ENCODE results near the gene CREB5.
A peak's percentile ranks its signal among the peaks of the same experiment; 100 is the strongest.
"Not testable (repeated sequence)": the region's sequence is repeated elsewhere in the genome, so short reads cannot be mapped to it uniquely, and the experiment has no call there.

CREB5 gene

GRCh38 chr7:28411876-28412662 is at the start of gene CREB5:
Gene CREB5 (plus strand): TSS chr7:28412518. CDS start chr7:28412915, 397 bp downstream.
- DNase-seq (ENCODE audit: low read depth), result no peak

- no peak for DNase-seq (ENCODE audit: low read depth)
Measured at GRCh38 chr7:28362812-28363211, 49.5 kb upstream of the CREB5 start.

- no peak for DNase-seq (ENCODE audit: low read depth)
Measured at GRCh38 chr7:28364082-28364481, 48.2 kb upstream of the CREB5 start.

- no peak for DNase-seq (ENCODE audit: low read depth)
Measured at GRCh38 chr7:28369523-28369922, 42.8 kb upstream of the CREB5 start.

GRCh38 chr7:28371846-28372245 is 40.5 kb upstream of the CREB5 start:
- DNase-seq (ENCODE audit: low read depth), result no peak

- DNase-seq (ENCODE audit: low read depth), result no peak
Measured at GRCh38 chr7:28373990-28374389, 38.3 kb upstream of the CREB5 start.

- no peak for DNase-seq (ENCODE audit: low read depth)
Measured at GRCh38 chr7:28375729-28376128, 36.6 kb upstream of the CREB5 start.

GRCh38 chr7:28376634-28377033 is 35.7 kb upstream of the CREB5 start:
- DNase-seq (ENCODE audit: low read depth), result no peak

GRCh38 chr7:28378574-28379149 is 33.7 kb upstream of the CREB5 start:
- DNase-seq (ENCODE audit: low read depth), result no peak

- no peak for DNase-seq (ENCODE audit: low read depth)
Measured at GRCh38 chr7:28381466-28381865, 30.9 kb upstream of the CREB5 start.

GRCh38 chr7:28382144-28382543 is 30.2 kb upstream of the CREB5 start:
- no peak for DNase-seq (ENCODE audit: low read depth)

GRCh38 chr7:28383975-28384374 is 28.3 kb upstream of the CREB5 start:
- DNase-seq (ENCODE audit: low read depth), result no peak

- no peak for DNase-seq (ENCODE audit: low read depth)
Measured at GRCh38 chr7:28389504-28390395, 22.6 kb upstream of the CREB5 start.

- DNase-seq (ENCODE audit: low read depth), result no peak
Measured at GRCh38 chr7:28390426-28390825, 21.9 kb upstream of the CREB5 start.

- no peak for DNase-seq (ENCODE audit: low read depth)
Measured at GRCh38 chr7:28392289-28392688, 20.0 kb upstream of the CREB5 start.

- no peak for DNase-seq (ENCODE audit: low read depth)
Measured at GRCh38 chr7:28395404-28395803, 16.9 kb upstream of the CREB5 start.

- no peak for DNase-seq (ENCODE audit: low read depth)
Measured at GRCh38 chr7:28395831-28396230, 16.5 kb upstream of the CREB5 start.

- no peak for DNase-seq (ENCODE audit: low read depth)
Measured at GRCh38 chr7:28397141-28397540, 15.2 kb upstream of the CREB5 start.

GRCh38 chr7:28400838-28401360 is 11.4 kb upstream of the CREB5 start:
- DNase-seq (ENCODE audit: low read depth), result no peak

GRCh38 chr7:28401567-28401966 is 10.8 kb upstream of the CREB5 start:
- DNase-seq (ENCODE audit: low read depth), result not testable (repeated sequence)

- peak; percentile 94 for DNase-seq (ENCODE audit: low read depth)
Measured at GRCh38 chr7:28405662-28406061, 6.7 kb upstream of the CREB5 start.

GRCh38 chr7:28406192-28406591 is 6.1 kb upstream of the CREB5 start:
- no peak for DNase-seq (ENCODE audit: low read depth)

- DNase-seq (ENCODE audit: low read depth), result peak; percentile 79
Measured at GRCh38 chr7:28407651-28408050, 4.7 kb upstream of the CREB5 start.
